ENCODE results near the gene KIFC1.

Gene KIFC1

GRCh38 chr6:33456156-33456555 lies 64.5 kb downstream of the KIFC1 start:
- no peak for DNase-seq (ENCODE audit: low spot score)
- TF ChIP-seq CTCF (IDR thresholded peaks at IDR 0.05; ENCODE audit: extremely low read depth, missing control alignments) = no peak

- TF ChIP-seq CTCF (IDR thresholded peaks at IDR 0.05; ENCODE audit: extremely low read depth, missing control alignments) = no peak
- DNase-seq (ENCODE audit: low spot score) = no peak
Observed at GRCh38 chr6:33458676-33459075, 67.1 kb downstream of the KIFC1 start.

- DNase-seq (ENCODE audit: low spot score) = no peak
- no peak for TF ChIP-seq CTCF (IDR thresholded peaks at IDR 0.05; ENCODE audit: extremely low read depth, missing control alignments)
Observed at GRCh38 chr6:33459226-33459625, 67.6 kb downstream of the KIFC1 start.
